GM18868 (cell line): ENCODE results near the gene WASHC3.
"Not testable (repeated sequence)": the region's sequence is repeated elsewhere in the genome, so short reads cannot be mapped to it uniquely, and the experiment has no call there.

Experiments used
- ATAC-seq: cut with Tn5 transposase; IDR thresholded peaks from one replicate; pipeline ENCODE4 v1.9.1; 2021; ENCODE audit warnings: mild to moderate bottlenecking, moderate library complexity; ENCODE audit not compliant: unreplicated experiment

The WASHC3 gene

DNA sequence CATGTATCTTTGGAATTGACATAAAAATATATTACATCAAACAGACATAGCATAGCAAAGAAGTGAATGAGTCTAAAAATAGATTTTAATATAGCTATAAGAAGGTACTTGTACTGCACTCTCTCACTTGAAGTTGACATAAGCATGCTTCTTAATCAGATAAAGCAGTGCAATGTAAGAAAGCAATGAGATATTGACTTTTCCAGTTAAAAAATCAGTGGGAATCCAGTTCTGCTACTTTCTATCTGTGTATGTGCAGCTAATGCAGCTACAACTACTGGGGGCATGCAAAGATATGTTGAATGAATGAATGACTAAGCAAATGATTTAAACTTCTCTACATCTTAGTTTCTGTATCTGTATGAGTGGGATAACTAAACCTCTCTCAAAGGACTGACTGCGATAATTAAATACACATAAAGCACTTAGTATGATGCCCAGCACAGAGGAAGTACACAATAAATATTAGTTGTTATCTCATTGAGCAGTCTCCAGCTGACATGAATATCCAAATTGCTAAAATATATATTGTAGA lies 10.3 kb downstream of the WASHC3 start:
- ATAC-seq = peak; percentile 50

DNA sequence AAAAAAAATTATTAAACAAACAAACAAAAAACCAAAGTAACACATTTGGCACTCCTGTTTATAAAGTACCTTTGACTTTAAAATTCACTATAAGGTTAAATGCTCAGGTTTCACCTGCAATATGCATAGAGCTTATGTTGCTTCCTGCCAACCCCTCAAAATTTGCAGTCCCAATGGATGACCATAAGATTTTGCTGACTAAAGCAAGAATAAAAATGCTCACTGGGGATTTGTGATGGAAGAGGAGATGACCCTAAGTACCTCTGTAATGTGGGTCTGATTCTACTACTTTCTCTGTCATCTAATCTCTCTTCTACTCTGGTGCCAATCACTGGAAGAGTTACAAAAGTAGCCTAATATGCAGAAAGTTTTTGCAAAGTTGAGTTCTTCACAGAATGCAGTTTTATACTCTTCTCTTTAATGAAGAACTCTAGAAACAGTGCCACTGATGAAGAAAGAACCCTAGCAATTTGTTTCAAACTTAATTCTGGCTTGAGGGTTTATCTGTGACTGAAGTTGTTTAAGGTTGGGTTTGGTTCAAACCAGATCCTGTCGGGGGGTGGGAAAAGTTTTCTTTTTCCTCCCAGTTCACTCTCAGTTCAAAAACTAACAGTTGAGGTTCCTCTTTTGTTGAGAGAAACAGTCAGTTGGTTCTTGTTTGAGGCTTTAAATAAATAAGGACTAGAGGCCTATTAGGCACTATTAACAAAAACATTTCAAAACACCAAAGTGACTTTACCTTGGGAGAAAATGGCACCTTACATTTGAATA lies 10.9 kb downstream of the WASHC3 start:
- ATAC-seq = peak; percentile 40

DNA sequence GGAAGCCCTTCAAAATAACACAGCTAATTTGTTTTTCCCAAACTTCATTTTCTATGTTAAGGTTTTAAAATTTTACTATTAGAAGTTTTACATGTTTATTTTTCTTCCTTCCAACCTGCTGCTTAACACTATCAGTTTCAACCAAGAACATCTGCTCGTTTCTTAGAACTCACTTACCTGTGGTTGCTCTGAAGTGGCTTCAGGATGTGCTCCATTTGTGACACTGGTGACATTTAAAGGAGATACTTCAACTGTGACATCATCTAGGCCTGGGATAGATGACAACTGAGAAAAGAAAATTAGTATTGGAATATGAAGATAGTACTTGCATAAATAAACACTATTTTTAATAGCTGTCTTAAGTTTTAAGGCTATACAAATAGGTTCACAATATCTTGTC lies 17.9 kb downstream of the WASHC3 start:
- peak; percentile 88 for ATAC-seq

DNA sequence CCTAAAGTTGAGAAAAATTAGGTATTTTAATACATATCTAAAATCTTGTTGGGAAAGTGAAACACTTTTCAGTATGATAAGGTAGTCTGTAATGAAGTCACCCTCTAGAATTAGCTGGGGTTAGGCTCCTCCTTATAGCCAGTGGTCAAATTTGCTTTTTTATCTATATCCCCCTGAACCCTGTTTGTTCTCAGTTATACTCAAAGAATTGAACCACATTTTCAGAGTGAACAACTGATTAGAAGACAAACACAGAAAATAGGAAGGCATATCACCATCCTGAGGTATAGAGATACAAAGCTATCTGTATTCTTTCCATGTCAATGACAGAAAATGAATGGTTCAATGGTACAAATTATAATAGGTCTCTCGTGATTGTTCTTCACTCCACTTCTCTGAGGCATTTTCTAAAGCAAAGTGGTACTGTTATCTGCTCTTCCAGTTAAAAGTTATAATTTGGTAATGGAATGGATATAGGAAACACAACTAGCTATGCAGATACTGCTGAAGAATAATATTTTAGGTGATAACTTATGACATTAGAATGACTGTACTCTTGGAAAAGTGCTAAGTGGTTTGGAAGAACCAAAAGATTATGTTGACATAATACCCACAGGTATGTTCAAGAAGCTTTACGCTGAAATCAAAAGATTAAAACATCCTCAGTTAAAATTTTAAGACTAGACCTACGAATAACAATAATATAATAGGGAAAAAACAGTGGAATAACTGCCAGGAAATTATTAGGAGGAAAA lies 27.6 kb downstream of the WASHC3 start:
- peak; percentile 48 for ATAC-seq

DNA sequence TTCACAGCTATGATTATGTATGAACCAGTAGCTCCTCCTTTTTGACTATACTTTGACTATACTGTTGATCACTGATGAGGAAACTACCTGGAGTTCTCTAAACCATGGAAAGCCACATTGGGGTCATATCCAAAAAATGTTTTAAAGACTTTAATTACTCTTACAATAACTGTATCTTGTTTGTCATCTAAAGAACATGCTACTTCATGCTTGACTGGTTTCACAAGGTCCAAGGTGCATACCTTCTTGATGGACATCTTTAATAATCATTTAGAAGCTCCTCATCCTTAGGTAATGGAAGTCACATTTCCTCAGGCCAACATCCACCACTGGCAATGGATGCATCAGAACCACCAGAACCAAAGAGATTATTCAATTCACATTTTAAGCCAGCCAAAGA lies 29.9 kb downstream of the WASHC3 start:
- no peak for ATAC-seq

DNA sequence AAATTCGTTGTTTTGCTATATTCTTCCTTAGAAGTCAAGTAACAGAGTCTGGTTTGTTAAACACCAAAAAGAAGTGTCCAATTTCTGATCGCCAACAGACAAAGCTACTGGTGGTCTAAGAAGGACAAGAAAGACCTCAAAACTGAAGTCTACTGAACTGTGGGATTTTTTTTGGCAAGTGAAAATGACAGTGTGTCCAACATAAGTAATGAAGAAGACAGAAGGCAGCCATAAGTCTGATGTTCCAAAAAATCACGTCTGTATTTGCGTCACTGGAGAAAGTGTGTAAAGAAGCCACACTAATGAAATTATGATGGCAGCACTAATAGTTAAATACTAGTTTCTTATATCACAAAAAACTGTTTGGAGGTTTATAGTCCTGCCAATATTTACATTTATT lies 32.6 kb downstream of the WASHC3 start:
- no peak for ATAC-seq

DNA sequence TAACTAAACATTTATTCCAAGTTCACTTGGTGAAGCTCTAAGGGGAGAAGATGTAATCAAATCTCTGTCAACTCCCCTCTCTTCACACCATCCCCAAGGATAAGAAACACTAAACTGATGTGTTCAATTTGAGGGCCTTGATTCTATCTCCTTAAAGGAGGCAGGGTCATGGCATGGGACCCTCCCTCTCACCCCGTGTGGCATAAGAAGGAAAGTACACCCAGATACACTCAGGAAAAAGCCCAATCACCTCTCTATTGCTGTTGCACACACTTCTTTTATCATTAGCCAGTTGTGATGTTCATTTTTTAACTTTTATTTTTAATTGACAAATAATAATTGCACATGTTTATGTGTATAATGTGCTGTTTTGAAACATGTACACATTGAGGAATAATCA lies 35.1 kb downstream of the WASHC3 start:
- no peak for ATAC-seq

DNA sequence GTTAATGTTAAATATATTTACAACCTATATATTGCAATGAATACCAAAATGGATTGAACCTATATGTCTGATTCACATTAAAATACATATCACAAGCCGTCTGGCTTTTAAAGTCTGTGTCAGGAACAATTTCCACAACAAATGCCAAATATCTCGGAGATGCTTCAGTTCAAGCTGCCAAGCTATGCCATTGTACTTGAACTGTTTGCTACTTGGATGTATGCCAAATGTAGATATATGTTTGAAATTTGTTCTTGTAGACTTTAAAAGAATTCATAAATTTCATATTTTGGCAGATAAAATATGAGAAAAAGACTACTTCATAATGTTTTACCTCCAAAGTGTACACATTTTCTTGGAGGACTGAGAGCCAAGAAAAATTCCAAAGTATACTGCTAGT lies 37.0 kb downstream of the WASHC3 start:
- no peak for ATAC-seq

DNA sequence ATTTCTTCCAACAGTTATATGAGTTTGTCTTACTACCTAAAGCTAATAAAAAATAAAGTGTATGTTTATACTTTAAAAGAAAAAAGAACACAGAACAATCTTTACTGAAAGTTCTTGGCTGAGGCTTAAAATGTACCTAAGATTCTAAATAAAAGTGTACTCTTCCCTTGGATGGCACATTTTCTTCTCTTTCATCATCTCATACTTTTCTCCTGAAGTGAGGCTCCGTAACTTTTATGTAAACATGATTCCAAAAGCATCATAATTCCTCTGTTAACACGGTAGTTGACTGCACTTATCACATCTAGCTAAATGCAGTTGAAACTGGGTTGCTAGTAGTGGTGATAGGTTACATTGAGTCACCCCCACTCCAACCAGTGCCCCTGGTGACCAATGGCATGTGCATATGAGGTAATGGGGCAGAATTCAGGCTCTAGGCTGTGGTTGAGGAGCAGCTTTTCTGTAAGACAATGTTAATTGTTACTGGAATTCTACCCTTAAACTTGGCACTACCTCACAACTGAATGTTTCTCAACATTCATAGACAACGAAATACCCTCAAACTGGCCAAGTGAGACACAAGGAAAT lies 38.4 kb downstream of the WASHC3 start:
- no peak for ATAC-seq

DNA sequence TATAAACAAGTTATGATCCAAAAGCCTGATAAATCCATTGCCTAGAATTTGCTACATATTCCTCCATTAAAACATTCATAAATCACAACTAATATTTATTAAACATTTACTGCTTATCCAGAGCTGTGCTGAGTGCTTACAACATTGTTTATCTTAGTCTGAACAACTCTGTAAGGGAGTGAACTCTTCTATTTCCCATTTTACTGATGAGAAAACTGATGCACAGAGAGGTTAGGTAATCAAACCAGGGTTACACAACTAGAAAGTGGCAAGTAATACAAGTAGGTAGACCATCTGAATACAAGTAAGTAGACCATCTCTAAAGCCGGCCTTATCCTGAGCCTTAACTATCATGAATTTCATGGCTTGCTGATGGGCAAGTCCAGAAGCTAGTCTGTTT lies 39.5 kb downstream of the WASHC3 start:
- no peak for ATAC-seq

DNA sequence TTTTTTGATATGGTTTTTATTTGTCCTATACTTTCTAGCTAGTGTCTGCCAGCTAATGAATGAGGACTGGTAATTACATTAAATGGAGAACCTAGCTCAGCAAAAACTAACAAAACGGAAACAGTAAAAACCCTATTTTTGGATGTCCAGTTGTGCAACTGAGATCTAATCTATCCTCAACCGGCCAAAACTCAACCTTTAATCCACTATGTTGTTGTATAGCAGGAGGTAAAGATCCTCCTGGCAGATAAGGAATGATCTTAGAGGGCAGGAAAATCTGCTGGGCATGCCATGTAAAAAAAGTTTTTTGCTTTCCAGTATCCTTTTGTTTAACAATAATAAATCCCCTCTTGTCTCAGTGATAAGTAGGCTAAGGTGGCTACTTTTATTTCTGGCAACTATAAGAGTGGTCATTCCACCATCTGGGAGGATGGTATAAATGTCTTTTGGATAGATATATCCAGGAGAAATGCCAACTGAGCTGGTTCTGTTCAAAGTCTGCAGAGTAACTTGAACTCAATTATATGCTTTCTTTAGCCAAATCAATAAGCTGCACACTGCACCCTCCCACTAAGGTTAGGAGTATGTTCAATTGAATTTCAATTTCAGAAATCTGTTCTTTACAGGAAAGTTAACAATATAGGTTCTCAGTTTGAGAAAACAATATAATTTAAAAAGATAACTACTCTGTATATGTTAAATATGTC lies 40.1 kb downstream of the WASHC3 start:
- no peak for ATAC-seq

DNA sequence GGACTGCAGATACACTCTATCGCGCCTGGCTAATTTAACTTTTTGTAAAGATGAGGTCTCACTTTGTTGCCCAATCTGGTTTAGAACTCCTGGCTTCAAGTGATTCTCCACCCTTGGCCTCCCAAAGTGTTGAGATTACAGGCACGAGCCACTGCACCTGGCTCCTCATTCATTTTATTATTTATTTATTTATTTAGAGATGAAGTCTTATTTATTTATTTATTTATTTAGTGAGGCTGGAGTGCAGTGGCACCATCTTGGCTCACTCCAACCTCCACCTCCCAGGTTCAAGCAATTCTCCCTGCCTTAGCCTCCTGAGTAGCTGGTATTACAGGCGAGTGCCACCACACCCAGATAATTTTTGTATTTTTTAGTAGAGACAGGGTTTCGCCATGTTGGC lies 43.2 kb downstream of the WASHC3 start:
- ATAC-seq = not testable (repeated sequence)

DNA sequence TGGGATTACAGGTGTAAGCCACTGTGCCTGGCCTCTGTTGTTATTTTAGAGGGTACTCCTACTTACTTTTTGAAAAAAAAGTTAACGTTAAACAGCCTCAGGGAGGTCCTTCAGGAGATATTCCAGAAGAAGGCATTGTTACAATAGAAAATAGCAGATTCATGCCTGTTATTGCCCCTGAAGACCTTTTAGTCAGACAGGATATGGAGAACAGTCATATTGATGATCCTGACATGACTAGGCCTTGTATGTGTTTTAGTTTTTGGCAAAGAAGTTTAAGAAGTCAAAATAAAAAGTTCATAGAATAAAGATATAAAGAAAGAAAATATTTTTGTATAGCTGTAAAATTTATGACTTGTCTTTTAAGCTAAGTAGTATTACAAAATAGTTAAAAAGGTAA lies 45.3 kb downstream of the WASHC3 start:
- ATAC-seq = no peak

DNA sequence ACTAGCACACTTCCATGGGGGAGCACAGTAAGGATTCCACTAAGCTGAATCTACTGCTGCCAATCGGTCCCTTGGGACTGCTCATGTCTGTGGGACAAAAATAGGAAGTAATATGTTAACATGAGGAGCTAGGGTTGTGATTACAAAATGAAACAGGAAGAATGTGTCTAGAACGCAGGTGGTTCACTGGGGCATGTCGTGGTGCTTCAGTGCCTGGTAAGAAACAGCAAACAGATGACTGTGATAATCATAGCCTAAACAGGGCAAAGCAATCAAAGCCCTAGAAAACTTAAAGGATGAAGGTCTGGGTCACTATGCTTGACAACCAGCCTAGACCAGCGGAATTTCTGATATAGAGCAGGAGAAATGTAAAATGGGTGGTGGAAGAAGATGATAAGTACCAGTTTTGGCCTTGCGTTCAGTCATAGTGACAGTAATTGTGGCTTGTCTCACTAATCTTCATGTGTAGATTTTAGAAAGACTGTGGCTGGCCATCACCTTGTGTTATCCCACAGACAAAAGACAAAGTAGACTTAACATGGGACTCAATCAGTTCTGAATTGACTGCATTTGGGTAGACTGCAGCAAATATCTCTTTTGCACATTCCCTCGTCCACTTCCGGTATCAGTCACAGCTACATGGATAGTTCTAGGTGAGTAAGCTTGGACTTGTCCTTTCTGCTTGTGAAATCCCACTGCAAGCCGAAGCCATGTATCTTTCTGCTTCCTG lies 51.4 kb downstream of the WASHC3 start:
- ATAC-seq = peak; percentile 91

DNA sequence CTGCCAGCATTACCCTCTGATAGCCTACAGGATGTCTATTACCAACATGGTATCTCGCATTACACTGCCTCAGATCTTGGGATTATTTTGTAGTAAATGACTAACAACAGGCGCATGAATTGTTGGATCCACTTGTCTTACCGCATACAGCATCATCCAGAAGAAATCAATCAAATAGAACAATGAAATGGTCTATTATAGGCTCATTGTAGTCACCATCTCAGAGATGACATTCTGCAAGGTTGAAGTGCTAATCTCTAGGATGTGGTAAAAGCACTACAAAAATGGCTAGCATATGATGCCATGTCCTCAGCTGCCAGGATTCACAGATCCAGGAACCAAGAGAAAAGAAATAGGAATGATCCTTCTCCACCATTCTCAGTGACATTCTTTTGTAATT lies 52.0 kb downstream of the WASHC3 start:
- peak; percentile 3 for ATAC-seq

DNA sequence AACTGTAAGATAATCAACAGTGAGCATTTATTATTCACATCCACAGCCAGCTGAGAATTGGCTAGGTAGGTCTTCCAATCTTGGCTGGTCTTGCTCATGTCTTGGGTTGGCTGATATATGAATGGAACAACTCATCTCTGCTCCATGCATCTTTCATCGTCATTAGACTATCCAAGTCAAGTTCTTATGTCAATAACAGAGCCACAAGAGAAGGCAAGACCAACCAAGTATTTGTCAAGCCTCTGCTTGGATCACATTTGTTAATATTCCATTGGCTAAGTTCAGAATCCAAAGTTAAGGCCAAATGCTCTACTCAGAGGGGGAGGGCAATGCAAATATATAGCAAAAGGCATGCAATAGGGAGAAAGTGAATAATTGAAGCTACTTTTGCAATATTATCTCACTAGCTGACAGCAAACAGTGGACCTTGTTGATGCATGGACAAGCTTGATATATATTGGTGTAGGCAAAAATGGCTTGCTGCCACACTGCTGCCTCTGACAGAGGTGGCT lies 53.1 kb downstream of the WASHC3 start:
- ATAC-seq = no peak

DNA sequence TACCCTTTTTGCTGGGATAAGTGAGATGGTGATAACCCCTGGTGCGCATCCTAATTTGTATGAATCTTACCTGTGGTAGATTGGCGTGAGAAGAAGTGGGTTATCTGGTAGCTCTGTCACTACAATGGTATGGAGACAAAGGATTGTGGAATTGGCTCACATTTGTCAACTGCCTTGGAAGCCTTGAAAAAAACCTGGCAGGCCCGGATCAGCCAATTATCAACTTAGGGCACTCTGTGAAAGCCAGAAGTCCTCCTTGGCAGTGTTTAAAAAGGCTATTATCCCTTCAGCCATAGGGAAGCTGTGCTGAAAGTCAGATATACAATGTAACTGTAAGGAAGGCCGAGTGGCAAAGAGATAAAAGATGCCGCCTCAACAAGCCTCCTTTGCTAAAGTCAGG lies 56.5 kb downstream of the WASHC3 start:
- ATAC-seq = no peak

DNA sequence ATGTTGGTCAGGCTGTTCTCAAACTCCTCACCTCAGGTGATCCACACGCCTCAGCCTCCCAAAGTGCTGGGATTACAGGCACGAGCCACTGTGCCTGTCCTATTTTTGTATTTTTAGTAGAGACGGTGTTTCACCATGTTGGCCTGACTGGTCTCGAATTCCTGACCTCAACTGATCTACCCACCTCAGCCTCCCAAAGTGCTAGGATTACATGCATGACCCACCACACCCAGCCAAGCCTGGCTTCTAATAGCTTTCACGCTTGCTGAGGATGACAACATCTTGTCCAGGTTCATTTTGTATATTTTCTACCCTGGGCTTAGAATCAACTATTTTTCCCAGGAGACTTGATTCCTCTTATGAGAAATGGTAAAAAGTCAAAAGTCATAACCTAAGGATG lies 64.7 kb downstream of the WASHC3 start:
- ATAC-seq = no peak

DNA sequence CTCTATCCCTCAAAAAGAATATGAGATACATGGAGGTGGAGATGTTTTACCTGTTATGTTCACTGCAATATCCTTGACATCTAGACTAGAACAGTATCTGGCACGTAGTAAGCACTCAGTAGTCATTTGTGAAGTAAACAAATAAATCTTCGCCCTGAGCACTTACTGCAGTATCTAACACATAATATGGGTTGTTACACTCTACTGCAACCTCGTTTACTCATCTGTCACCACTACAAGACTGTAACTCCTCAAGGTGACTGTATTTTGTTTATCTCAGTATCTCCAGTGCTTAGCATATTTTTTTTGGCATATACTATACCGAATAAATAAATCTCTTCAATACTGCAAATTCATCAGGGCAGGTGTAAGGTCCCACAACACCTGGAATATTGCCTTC lies 66.1 kb downstream of the WASHC3 start:
- ATAC-seq = no peak

DNA sequence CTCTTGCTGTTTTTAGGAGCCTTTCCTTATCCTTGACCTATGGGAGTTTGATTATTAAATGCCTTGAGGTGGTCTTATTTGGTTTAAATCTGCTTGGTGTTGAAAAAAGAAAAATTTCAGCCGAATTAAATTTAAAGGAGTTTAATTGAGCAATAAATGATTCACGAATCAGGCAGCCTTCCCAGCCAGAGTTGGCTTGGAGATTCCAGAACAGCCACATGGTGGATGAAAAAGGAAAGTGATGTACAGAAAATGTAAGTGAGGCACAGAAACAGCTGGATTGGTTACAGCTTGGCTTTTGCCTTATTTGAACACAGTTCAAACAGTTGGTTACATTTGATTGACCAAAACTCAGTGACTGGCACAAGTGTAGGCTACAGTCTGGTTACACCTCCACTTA lies 69.7 kb downstream of the WASHC3 start:
- ATAC-seq = no peak
